Effector memory CD8-positive, alpha-beta T cell (primary cell): ENCODE measurements around the gene RBP7.
A peak's percentile ranks its signal among the peaks of the same experiment; 100 is the strongest.
"Not testable (repeated sequence)": the region's sequence is repeated elsewhere in the genome, so short reads cannot be mapped to it uniquely, and the experiment has no call there.

Experiments
- ATAC-seq: fragments of 150-1000 bp; cut with Tn5 transposase; replicated peaks from 2 replicates; pipeline ENCODE4 v1.10.0; 2021; ENCODE audit warnings: mild to moderate bottlenecking, moderate library complexity
- DNase-seq, 3 experiments: peaks; one replicate each; pipeline ENCODE4 v3.0.0; 2021
- H3K27ac Mint-ChIP-seq, 2 donors: one replicate each; pipeline ENCODE4 v1.8.0; 2022; ENCODE audit warnings: mild to moderate bottlenecking in 2 of 2, mixed read lengths in 2 of 2, moderate library complexity in 2 of 2
- H3K27me3 Mint-ChIP-seq, 2 donors: one replicate each; pipeline ENCODE4 v1.8.0; 2022; ENCODE audit warnings: mixed read lengths in 2 of 2
- H3K36me3 Mint-ChIP-seq: one replicate; pipeline ENCODE4 v1.8.0; 2022; ENCODE audit warnings: mild to moderate bottlenecking, moderate library complexity, mixed read lengths; ENCODE audit not compliant: insufficient read depth
- H3K4me1 Mint-ChIP-seq, 2 donors: one replicate each; pipeline ENCODE4 v1.8.0; 2022; ENCODE audit warnings: low read depth in 2 of 2, mixed read lengths in 2 of 2
- H3K4me3 Mint-ChIP-seq, 2 donors: one replicate each; pipeline ENCODE4 v1.8.0; 2022; ENCODE audit warnings: mild to moderate bottlenecking in 2 of 2, mixed read lengths in 2 of 2, moderate library complexity in 2 of 2
- H3K9me3 Mint-ChIP-seq, 2 donors: one replicate each; pipeline ENCODE4 v1.8.0; 2022; ENCODE audit warnings: mixed read lengths in 2 of 2
- total RNA-seq, 9 experiments: gene quantifications; one replicate each; lab custom pipeline; 2026; lab: John Stamatoyannopoulos, UW

Gene RBP7
- 0 to 0.06 (median 0) reads per million in 9 experiments for total RNA-seq

DNA sequence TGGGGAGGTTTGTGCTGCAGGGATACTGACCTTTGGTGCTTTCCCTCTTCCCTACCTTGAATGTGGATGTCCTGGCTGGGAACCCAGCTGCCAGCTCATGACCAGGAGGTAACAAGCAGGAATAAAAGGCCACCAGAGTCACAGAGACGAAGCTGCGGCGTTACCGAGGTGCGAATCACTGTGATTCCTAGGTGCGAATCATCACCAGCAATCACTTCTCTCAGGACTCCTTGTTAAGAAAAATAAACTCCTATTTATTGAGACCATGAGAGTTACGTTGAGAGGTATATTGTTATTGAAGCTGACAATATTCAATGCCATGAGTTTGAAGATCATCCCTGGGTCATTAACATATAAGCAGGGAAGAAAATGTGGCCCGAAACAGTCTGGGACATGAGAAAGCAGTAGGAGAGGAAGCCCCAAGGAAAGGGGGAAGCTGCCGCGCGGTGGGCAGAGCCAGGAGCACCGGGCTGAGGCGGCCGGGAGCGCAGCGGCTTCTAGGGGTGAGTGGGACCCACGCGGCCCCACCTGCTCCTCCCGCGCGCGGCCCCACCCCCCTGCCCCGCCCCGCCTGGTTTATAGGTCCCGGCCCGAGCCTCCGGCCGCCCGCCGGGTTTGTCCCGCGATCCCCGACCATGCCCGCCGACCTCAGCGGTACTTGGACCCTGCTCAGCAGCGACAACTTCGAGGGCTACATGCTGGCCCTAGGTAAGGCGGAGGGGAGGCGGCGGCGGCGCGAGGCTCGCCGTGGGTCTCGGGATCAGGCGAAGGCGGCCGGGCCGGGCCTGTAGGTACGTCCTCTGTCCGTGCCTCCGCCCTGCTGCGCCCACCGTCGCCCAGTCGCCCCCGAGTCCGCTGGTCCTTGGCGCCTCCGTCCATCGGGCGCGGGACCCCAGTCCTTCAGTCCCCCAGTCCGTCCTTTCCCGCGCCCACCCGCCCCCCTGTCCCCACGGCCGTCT is at the start of gene RBP7:
TSS of gene RBP7 (plus strand) at position 605 of the 959 bp plus-strand sequence. CDS start at position 636, 31 bp downstream.
- H3K27ac Mint-ChIP-seq, result no peak within 1 kb of the TSS
- peaks cover 4 to 10% of the 10 kb centered on the region in 2 donors for H3K4me1 Mint-ChIP-seq
- ATAC-seq (peak; percentile 53), DNase-seq (peak in 1 of 3 experiments; percentile 2)
- peak within 1 kb of the TSS; percentile 72 to 84 for H3K4me3 Mint-ChIP-seq
- peaks cover 3% of the 10 kb centered on the region for H3K36me3 Mint-ChIP-seq
- peaks cover 46 to 59% of the 10 kb centered on the region in 2 donors for H3K27me3 Mint-ChIP-seq
- no peaks in the 10 kb centered on the region for H3K9me3 Mint-ChIP-seq

DNA sequence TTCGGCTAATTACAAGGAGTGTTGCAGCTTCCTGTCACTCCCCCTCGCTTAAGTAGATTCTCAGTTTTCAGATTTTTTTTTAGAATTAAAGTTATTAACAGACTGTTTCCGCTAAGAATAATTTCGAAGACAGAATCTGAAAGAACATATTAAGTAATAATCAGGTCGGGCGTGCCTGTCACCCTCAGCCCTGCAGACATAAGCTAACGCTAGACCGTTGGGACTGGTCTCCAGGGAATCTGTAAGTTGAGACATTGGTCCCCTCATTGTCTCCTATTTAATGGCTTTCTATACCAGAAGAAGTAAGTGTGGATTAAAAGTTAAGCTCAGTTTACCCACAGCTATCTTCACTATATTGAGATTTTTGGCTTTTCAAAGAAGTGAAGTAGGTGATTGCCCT is 39.3 kb upstream of the RBP7 start:
- Mint-ChIP-seq H3K9me3 (no peaks in the 10 kb centered on the region), H3K36me3 (peaks cover 5% of the 10 kb centered on the region), H3K4me3 (no peak overlapping the region), H3K4me1 (no peaks in the 10 kb centered on the region), H3K27ac (no peak overlapping the region), H3K27me3 (no peaks in the 10 kb centered on the region)
- no peak for DNase-seq
- ATAC-seq, result no peak

DNA sequence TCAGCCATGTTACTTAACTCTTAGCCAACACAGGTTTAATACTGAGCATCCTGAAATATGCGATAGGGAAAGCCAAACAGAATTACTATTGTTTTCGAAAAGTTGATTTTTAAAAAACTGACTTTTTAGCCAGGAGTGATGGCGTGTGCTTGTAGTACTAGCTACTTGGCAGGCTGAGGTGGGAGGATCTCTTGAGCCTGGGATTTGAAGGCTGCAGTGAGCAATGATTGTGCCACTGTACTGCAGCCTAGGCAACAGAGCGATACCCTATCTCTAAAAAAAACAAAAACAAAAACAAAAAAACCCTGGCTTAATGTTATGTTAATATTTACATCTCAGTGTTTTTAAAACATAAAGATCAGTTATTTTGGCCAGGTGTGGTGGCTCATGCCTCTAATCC is 37.0 kb upstream of the RBP7 start:
- Mint-ChIP-seq H3K27ac (no peak overlapping the region), H3K9me3 (no peaks in the 10 kb centered on the region)
- ATAC-seq, result no peak

DNA sequence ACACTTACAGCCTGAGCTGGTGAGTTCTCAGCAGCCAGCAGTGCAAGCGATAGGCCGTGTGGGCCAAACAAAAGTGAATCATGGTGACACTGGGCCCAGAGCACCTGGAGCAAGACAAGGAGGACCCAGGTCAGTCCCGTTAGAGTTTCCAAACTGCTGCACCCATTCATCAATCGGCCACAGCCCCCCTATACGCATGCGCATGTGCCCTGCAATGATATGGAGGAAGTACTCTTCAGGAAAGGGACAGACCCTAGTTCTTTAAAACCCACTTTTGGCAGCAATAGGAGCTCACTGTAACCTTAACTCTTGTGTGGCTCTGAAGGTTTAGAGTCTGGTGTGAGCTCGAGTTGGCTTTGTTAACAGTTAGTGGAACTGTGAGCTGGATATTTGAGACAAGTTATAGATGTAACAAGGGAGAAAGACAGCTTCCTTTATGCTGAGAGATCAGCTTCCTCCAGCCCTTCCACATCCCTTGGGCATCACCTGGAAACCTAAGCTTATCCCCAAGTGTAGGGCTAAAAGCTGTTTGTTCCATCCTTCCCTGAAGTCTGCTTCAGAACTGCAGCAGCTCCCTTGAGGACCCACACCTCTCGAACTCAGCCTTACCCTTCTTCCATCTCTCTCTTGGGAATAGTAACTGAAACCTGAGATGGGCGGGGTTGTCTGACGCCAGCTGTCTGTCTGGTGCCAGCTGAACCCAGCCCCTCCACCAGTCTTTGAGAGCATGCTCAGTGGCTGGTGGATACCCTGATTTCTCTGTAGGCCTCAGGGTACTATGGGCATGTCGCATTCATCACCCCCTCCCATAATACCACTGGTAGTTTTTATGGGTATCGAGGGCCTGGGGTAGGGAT is 36.1 kb upstream of the RBP7 start:
- DNase-seq (no peak), ATAC-seq (no peak)
- no peaks in the 10 kb centered on the region for H3K27me3 Mint-ChIP-seq
- no peak overlapping the region for H3K27ac Mint-ChIP-seq
- H3K4me1 Mint-ChIP-seq, result no peaks in the 10 kb centered on the region
- no peaks in the 10 kb centered on the region for H3K9me3 Mint-ChIP-seq
- no peak overlapping the region for H3K4me3 Mint-ChIP-seq
- H3K36me3 Mint-ChIP-seq, result no peaks in the 10 kb centered on the region

More for the DNA sequence above, 37.0 kb upstream of the RBP7 start:
- no peak for DNase-seq
- no peaks in the 10 kb centered on the region for H3K27me3 Mint-ChIP-seq
- H3K4me1 Mint-ChIP-seq, result no peaks in the 10 kb centered on the region
- H3K36me3 Mint-ChIP-seq, result no peaks in the 10 kb centered on the region
- no peak overlapping the region for H3K4me3 Mint-ChIP-seq

DNA sequence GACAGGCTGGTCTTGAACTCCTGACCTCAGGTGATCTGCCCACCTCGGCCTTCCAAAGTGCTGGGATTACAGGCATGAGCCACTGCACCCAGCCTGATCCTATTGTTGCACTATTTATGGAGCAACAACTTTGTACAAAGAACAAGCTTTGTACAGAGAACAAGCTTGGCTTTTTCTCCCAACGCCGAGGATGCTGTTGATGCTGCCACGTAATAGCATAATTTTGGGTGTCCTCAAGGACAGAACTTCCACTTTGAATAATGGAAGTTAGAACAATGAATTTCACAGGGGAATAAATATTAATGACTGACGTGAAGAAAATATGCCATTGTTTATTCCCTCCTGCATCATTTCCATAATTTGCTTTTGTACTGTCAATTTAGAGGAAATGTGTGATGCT is 12.8 kb upstream of the RBP7 start:
- Mint-ChIP-seq H3K27ac (no peak overlapping the region), H3K4me1 (no peaks in the 10 kb centered on the region), H3K4me3 (no peak overlapping the region), H3K27me3 (no peaks in the 10 kb centered on the region), H3K36me3 (peaks cover 17% of the 10 kb centered on the region), H3K9me3 (no peaks in the 10 kb centered on the region)
- ATAC-seq, result no peak
- DNase-seq, result no peak

DNA sequence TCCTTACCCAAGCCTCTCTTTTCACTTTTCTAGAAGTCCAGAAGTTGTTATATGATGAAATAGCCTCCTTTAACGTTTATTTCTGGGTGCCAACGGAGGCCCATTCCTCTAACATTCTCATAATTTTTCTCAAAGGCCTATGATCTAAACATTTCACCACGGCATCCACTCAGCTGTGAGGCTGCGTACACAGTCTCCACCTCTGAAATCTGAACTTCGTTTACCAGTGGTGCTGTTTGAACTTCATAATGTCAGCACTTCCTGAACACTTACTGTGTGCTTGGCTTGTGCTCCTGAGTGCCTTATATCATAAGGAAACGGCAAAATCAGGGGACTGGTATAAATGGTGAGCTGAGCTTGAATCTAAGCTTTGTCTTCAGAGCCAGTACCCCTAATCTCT is 12.0 kb upstream of the RBP7 start:
- Mint-ChIP-seq H3K36me3 (peaks cover 17% of the 10 kb centered on the region), H3K27ac (no peak overlapping the region), H3K27me3 (no peaks in the 10 kb centered on the region), H3K4me1 (no peaks in the 10 kb centered on the region), H3K9me3 (no peaks in the 10 kb centered on the region), H3K4me3 (no peak overlapping the region)
- DNase-seq (no peak), ATAC-seq (no peak)

DNA sequence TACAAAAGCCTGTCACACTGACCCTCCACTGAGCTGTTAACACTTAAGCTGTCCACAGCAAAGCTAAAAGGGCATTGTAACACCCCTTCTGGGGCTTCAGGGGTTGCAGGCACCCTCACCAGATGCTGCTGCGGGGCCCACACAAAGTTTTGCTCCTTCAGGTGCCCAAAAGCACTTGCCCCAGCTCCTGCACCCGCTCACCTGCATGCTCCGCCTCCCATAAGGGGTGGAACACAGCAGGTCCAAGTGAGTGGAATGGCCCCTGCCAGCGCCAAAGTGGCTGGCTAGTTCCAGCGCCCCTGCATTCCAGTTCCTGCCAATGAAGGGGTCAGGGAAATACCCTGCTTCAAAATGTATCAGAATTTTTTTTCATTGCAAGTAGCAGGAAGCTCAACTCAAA is 7.3 kb upstream of the RBP7 start:
- no peak overlapping the region for H3K4me3 Mint-ChIP-seq
- ATAC-seq, result no peak
- H3K36me3 Mint-ChIP-seq, result peaks cover 3% of the 10 kb centered on the region
- H3K4me1 Mint-ChIP-seq, result no peaks in the 10 kb centered on the region
- DNase-seq, result no peak
- H3K27me3 Mint-ChIP-seq, result peaks cover 14 to 17% of the 10 kb centered on the region in 2 donors
- H3K9me3 Mint-ChIP-seq, result no peaks in the 10 kb centered on the region
- H3K27ac Mint-ChIP-seq, result no peak overlapping the region

DNA sequence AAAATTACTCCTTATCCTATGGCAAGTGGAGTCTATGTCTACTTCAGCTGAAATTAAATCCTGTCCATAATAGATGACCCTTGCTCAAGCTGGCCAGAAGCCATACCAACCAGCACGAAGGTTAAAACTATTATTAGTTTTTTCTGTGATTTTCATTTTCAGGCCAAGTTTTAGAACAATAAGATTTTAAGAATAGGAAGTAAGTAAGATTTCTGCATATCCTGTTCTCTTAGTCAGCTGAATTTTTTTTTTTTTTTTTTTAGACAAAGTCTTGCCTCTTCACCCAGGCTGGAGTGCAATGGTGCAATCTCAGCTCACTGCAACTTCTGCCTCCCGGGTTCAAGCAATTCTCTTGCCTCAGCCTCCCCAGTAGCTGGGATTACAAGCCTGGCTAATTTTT is 6.1 kb upstream of the RBP7 start:
- no peak for DNase-seq
- H3K27me3 Mint-ChIP-seq, result peaks cover 14 to 17% of the 10 kb centered on the region in 2 donors
- peaks cover 3% of the 10 kb centered on the region for H3K36me3 Mint-ChIP-seq
- no peaks in the 10 kb centered on the region for H3K4me1 Mint-ChIP-seq
- no peak overlapping the region for H3K4me3 Mint-ChIP-seq
- no peak overlapping the region for H3K27ac Mint-ChIP-seq
- H3K9me3 Mint-ChIP-seq, result no peaks in the 10 kb centered on the region
- ATAC-seq, result no peak

DNA sequence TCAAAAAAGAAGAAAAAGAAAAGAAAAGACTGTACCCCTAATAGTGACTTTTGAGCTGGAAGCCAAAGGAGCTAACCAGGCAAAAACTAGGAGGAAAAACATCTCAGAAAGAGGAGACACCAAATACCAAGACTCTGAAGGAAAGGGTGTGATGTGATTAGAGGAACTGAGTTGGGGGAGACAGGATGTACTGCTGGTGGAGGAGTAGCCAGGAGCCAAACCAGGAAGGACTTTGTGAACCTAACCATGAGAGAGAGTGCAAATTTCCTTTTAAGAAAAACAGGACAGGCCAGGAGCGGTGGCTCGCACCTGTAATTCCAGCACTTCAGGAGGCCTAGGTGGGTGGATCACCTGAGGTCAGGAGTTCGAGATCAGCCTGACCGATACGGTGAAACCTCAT is 4.1 kb upstream of the RBP7 start:
- H3K9me3 Mint-ChIP-seq, result no peaks in the 10 kb centered on the region
- DNase-seq, result no peak
- H3K27me3 Mint-ChIP-seq, result peaks cover 22 to 34% of the 10 kb centered on the region in 2 donors
- no peak overlapping the region for H3K27ac Mint-ChIP-seq
- H3K36me3 Mint-ChIP-seq, result peaks cover 3% of the 10 kb centered on the region
- no peak overlapping the region for H3K4me3 Mint-ChIP-seq
- ATAC-seq, result no peak
- peaks cover 4 to 5% of the 10 kb centered on the region in 2 donors for H3K4me1 Mint-ChIP-seq

DNA sequence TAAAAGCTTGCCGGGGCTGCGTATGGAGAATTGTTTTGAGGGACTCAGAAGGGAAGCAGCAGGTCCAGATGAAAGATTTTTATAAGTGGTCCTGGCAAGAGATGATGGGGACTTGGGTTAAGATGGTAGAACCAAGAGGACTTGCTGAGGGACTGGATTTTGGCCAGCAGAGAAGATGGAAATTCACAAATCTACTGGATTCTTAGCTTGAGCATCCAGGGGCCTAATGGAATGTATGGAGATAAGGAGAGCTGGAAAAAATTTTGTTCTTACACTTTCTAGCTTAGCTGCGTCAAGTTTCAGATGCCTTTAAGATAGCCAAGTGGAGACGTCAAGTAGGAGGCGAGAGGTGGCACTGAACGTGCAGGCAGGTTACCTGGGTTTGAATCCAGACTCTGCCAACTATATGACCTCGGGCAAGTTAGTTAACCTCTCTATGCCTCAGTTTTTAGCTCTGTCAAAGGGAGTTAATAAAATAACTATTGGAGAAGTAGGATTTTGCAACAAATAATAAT is 3.4 kb upstream of the RBP7 start:
- H3K36me3 Mint-ChIP-seq, result peaks cover 3% of the 10 kb centered on the region
- DNase-seq, result no peak
- H3K4me1 Mint-ChIP-seq, result peaks cover 4 to 10% of the 10 kb centered on the region in 2 donors
- H3K4me3 Mint-ChIP-seq, result no peak overlapping the region
- no peaks in the 10 kb centered on the region for H3K9me3 Mint-ChIP-seq
- H3K27me3 Mint-ChIP-seq, result peaks cover 29 to 41% of the 10 kb centered on the region in 2 donors
- H3K27ac Mint-ChIP-seq, result no peak overlapping the region
- no peak for ATAC-seq

DNA sequence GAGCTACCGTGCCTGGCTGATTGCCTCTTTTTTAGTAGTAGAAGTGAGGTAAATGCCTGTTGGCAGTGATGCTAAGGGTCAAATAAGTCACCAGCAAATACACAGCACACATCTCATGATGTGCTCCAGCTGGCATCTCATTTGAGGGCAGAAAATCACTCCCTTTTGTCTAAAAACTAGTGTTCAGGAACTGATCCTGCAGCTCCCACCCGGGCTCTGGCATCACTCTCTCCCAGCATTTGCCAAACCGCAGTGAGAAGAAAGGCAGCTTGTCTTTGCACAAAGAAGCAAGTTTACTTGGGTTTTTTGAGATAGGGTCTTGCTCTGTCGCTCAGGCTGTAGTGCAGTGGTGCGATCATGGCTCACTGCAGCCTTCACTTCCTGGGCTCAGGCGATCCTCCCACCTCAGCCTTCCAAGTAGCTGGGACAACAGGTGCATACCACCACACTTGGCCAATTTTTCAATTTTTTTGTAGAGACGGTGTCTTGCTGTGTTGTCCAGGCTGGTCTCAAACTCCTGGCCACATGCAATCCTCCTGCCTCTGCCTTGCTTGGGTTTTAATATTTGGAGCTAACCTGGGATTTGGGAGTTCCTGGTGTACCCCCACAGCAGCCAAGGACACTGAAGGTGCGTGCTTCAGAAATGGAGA is 4.1 kb downstream of the RBP7 start:
- ATAC-seq (no peak), DNase-seq (no peak)
- Mint-ChIP-seq H3K27ac (no peak overlapping the region), H3K4me3 (no peak overlapping the region), H3K4me1 (peaks cover 4 to 10% of the 10 kb centered on the region in 2 donors), H3K27me3 (peaks cover 44 to 55% of the 10 kb centered on the region in 2 donors), H3K36me3 (no peaks in the 10 kb centered on the region), H3K9me3 (no peaks in the 10 kb centered on the region)

DNA sequence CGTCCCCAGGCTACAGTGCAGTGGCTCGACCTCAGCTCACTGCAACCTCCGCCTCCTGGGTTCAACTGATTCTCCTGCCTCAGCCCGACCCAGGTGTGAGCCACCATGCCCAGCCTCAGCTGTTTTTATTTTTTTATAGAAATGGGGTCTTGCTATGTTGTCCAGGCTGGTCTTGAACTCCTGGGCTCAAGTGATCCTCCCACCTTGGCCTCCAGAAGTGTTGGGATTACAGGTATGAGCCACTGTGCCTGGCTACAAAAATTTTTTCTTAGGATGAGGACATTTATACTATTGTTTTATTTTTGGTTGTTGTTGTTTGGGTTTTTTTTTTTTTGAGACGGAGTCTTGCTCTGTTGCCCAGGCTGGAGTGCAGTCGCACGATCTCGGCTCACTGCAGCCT is 8.2 kb downstream of the RBP7 start:
- H3K36me3 Mint-ChIP-seq, H3K27ac Mint-ChIP-seq, DNase-seq, ATAC-seq, H3K4me3 Mint-ChIP-seq, H3K9me3 Mint-ChIP-seq, H3K4me1 Mint-ChIP-seq: not testable (repeated sequence)
- peaks cover 23 to 28% of the 10 kb centered on the region in 2 donors for H3K27me3 Mint-ChIP-seq

DNA sequence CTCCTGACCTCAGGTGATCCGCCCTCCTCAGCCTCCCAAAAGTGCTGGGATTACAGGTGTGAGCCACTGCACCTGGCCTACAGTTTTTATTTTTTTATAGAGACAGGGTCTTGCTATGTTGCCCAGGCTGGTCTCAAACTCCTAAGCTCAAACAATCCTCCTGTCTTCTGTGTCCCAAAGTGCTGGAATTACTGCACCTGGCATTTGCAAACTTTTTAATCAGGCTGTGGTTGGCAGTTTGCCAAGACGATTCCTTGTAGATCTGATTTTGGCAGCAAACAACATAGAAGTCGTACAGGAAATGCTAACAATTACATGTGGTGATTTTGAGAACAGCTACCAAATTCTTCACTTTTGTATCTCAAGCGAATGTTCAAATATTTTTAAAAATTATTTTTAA is 10.1 kb downstream of the RBP7 start:
- Mint-ChIP-seq H3K27me3 (peaks cover 14 to 16% of the 10 kb centered on the region in 2 donors), H3K4me3 (no peak overlapping the region), H3K9me3 (no peaks in the 10 kb centered on the region), H3K4me1 (no peaks in the 10 kb centered on the region), H3K36me3 (no peaks in the 10 kb centered on the region), H3K27ac (no peak overlapping the region)
- DNase-seq (no peak), ATAC-seq (no peak)
